Glutamatergic neuron (in vitro differentiated cells): ENCODE data around the gene ADISSP. TPM values are rescaled to one million over a fixed set of nuclear protein-coding genes. Genes with fewer than 3 reads are reported as not detected.
"Not testable (repeated sequence)": the region's sequence is repeated elsewhere in the genome, so short reads cannot be mapped to it uniquely, and the experiment has no call there.

Experiments used
- DNase-seq: peaks from one replicate; pipeline ENCODE4 v3.0.0; 2022
- H3K27ac Mint-ChIP-seq: one replicate; pipeline ENCODE4 v1.8.0; 2020; ENCODE audit warnings: mild to moderate bottlenecking, mixed read lengths, inconsistent platforms; ENCODE audit not compliant: unreplicated experiment
- H3K27me3 Mint-ChIP-seq: one replicate; pipeline ENCODE4 v1.8.0; 2020; ENCODE audit warnings: mild to moderate bottlenecking, moderate library complexity, mixed read lengths, inconsistent platforms; ENCODE audit not compliant: unreplicated experiment
- H3K36me3 Mint-ChIP-seq: one replicate; pipeline ENCODE4 v1.8.0; 2020; ENCODE audit warnings: mild to moderate bottlenecking, mixed read lengths, inconsistent platforms; ENCODE audit not compliant: unreplicated experiment
- H3K4me1 Mint-ChIP-seq: one replicate; pipeline ENCODE4 v1.8.0; 2020; ENCODE audit warnings: mild to moderate bottlenecking, low read depth, mixed read lengths, inconsistent platforms; ENCODE audit not compliant: unreplicated experiment
- H3K4me3 Mint-ChIP-seq: one replicate; pipeline ENCODE4 v1.8.0; 2020; ENCODE audit warnings: mild to moderate bottlenecking, mixed read lengths, inconsistent platforms; ENCODE audit not compliant: unreplicated experiment
- H3K9me3 Mint-ChIP-seq: one replicate; pipeline ENCODE4 v1.8.0; 2020; ENCODE audit warnings: mild to moderate bottlenecking, moderate library complexity, mixed read lengths, inconsistent platforms; ENCODE audit not compliant: unreplicated experiment
- total RNA-seq: library from RNA; stranded (reverse); fragmentation: NEBNext Ultra II Directional; extraction: Animal tissue kit (Norgen Biotek cat#: 25700); gene quantifications from one replicate; pipeline ENCODE4 v1.2.1, GENCODE V29; 2021; ENCODE audit not compliant: unreplicated experiment
- TF ChIP-seq, protein P1 (sequence below): fragments of 200-600 bp; sonication (generic); IDR thresholded peaks from one replicate; pipeline ENCODE4 v1.5.0; 2021; ENCODE audit not compliant: partially characterized antibody, unreplicated experiment

The ADISSP gene
- total RNA-seq, 1 donor from 2014 or later, result 54.6 TPM

DNA sequence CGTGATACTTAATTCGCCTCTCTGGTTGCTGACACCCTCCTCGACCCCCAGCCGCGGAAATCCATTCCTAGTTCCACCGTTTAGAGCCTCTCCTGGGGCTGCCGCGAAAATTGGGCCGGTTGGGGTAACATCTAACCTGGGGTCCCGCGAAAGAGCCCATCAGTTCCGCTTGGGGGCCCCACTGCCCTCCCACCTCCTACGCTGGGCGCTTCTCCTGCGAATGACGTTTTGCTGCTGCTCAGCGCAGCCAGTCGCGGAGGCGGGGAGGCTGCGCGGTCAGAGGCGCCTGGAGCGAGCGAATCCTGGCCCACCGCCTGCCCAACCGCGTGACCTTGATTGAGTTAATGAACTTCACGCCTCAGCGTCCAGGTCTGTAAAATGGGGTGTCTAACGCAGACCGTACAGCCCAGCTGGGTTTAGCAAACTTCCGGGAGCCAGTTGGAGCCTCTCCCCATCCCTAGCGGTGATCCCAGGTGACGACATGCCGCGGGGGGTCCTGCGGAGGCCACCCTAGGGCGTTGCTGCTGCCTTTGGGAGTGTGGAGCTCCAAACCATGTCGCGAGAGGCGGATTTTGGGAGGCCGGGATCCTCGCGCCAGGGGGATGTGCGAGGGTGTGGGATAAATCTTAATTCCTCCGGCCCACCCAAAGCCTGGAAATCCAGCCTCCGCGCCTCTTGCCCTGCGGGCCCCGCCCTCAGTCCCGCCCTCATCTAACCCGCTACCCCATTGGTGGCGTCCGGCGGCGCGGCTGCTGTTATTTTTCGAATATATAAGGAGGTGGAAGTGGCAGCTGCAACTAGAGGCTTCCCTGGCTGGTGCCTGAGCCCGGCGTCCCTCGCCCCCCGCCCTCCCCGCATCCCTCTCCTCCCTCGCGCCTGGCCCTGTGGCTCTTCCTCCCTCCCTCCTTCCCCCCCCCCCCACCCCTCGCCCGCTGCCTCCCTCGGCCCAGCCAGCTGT lies 28.2 kb upstream of the ADISSP start, which contains the start of gene CDC25B:
CDC25B (plus strand) TSS at position 800 of the 958 bp plus-strand sequence. CDS start 222 bp downstream, outside the sequence.
- Mint-ChIP-seq H3K4me1 (peaks cover 23% of the 10 kb centered on the region), H3K27ac (peak within 1 kb of the TSS; percentile 85)

DNA sequence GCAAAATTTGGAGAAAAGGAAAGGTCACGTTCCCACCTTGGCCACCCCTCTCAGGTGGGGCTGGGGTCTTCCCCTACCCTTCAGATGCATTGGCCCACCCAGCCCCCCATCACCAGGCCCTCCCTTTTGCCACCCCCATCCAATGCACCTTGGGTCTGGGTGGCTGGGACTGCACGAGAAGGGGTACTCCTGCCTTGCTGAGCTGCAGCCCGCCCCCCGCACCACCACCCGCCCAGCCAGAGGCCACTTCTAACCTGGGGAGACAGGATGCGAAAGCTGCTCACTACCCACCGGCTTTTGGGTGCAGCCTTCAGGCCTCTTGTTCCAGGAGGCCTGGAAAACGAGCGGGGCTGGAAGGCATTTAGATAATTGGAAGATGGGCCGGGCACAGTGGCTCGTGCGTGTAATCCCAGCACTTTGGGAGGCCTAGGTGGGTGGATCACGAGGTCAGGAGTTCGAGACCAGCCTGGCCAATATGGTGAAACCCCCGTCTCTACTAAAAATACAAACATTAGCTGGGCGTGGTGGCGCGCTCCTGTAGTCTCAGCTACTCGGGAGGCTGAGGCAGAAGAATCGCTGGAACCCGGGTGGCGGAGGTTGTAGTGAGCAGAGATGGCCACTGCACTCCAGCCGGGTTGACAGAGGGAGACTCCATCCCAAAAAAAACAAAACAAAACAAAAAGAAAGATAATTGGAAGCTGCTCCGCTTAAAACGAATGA lies 27.3 kb upstream of the ADISSP start:
- Mint-ChIP-seq H3K9me3 (peaks cover 4% of the 10 kb centered on the region), H3K27me3 (peaks cover 5% of the 10 kb centered on the region), H3K36me3 (no peaks in the 10 kb centered on the region), H3K4me3 (peak overlapping the region; percentile 89), H3K27ac (no peak overlapping the region), H3K4me1 (peaks cover 18% of the 10 kb centered on the region)
- DNase-seq, result no peak
- TF ChIP-seq, protein P1, sequence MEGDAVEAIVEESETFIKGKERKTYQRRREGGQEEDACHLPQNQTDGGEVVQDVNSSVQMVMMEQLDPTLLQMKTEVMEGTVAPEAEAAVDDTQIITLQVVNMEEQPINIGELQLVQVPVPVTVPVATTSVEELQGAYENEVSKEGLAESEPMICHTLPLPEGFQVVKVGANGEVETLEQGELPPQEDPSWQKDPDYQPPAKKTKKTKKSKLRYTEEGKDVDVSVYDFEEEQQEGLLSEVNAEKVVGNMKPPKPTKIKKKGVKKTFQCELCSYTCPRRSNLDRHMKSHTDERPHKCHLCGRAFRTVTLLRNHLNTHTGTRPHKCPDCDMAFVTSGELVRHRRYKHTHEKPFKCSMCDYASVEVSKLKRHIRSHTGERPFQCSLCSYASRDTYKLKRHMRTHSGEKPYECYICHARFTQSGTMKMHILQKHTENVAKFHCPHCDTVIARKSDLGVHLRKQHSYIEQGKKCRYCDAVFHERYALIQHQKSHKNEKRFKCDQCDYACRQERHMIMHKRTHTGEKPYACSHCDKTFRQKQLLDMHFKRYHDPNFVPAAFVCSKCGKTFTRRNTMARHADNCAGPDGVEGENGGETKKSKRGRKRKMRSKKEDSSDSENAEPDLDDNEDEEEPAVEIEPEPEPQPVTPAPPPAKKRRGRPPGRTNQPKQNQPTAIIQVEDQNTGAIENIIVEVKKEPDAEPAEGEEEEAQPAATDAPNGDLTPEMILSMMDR, result no peak

More for the DNA sequence above, 28.2 kb upstream of the ADISSP start, which contains the start of gene CDC25B:
- H3K27me3 Mint-ChIP-seq, result peaks cover 8% of the 10 kb centered on the region
- peak within 1 kb of the TSS; percentile 89 for H3K4me3 Mint-ChIP-seq
- no peaks in the 10 kb centered on the region for H3K36me3 Mint-ChIP-seq
- peak; percentile 94 for DNase-seq
- H3K9me3 Mint-ChIP-seq, result peaks cover 4% of the 10 kb centered on the region
- TF ChIP-seq, protein P1, result peak; percentile 69

DNA sequence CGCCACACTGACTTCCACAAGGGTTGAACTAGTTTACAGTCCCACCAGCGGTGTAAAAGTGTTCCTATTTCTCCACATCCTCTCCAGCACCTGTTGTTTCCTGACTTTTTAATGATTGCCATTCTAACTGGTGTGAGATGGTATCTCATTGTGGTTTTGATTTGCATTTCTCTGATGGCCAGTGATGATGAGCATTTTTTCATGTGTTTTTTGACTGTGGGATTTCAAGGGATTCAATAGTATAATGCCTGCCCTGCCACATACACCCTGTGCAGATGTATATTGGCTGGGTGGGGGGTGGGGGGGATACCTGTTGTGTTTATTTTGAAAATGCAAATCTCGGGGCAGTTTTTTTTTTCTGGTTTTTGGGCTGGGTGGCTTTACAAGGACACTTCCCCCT lies 26.6 kb upstream of the ADISSP start:
- peaks cover 12% of the 10 kb centered on the region for H3K4me1 Mint-ChIP-seq
- not testable (repeated sequence) for H3K27me3 Mint-ChIP-seq, H3K9me3 Mint-ChIP-seq, H3K27ac Mint-ChIP-seq, H3K36me3 Mint-ChIP-seq, H3K4me3 Mint-ChIP-seq, DNase-seq

DNA sequence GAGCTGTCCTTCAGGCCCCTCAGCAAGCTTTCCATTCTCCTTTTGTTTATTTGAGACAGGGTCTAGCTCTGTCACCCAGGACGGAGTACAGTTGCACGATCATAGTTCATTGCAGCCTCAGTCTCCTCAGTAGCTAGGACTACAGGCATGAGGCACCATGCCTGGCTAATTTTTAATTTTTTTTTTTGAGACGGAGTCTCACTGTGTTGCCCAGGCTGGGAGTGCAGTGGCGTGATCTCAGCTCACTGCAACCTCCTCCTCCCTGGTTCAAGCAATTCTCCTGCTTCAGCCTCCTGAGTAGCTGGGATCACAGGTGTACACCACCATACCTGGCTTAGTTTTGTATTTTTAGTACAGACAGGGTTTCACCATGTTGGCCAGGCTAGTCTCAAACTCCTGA lies 21.6 kb upstream of the ADISSP start:
- not testable (repeated sequence) for H3K9me3 Mint-ChIP-seq, H3K4me1 Mint-ChIP-seq, H3K27me3 Mint-ChIP-seq, H3K27ac Mint-ChIP-seq, H3K36me3 Mint-ChIP-seq, DNase-seq, H3K4me3 Mint-ChIP-seq

DNA sequence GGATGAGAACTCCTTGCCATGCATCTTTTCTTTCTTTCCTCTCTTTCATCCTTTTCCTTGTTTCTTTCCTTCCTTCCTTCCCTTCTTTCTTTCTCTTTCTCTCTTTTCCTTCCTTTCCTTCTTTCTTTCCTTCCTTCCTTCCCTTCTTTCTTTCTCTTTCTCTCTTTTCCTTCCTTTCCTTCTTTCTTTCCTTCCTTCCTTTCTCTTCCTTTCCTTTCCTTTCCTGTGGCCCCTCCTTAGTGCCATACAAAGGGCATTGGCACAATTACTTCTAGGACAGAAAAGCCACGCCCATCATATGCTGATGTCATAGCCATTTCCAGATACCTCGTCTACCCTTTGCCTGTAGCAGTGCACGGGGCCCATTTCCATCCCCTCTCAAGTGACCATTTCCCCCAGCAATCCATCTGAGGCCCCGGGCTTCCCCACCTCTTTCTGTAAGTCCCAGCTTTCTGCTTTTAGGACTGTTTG lies 21.2 kb upstream of the ADISSP start:
- TF ChIP-seq, protein P1, result no peak
- peaks cover 2% of the 10 kb centered on the region for H3K9me3 Mint-ChIP-seq
- no peak for DNase-seq
- H3K27me3 Mint-ChIP-seq, result peaks cover 4% of the 10 kb centered on the region
- H3K4me1 Mint-ChIP-seq, result peaks cover 5% of the 10 kb centered on the region
- H3K27ac Mint-ChIP-seq, result no peak overlapping the region
- H3K36me3 Mint-ChIP-seq, result no peaks in the 10 kb centered on the region
- peak overlapping the region; percentile 37 for H3K4me3 Mint-ChIP-seq
